Ascending aorta (tissue), 2 donors: ENCODE data around the gene PER1. TPM values are rescaled to one million over a fixed set of nuclear protein-coding genes. Genes with fewer than 3 reads are reported as not detected.
A peak's percentile ranks its signal among the peaks of the same experiment; 100 is the strongest.

Experiments
- DNase-seq, 2 donors: peaks; one replicate each; pipeline ENCODE4 v3.0.0-alpha.2; 2019; ENCODE audit warnings: low spot score in 2 of 2
- H3K27ac ChIP-seq, 2 donors: fragments of 200-600 bp; sonication (generic); one replicate each; pipeline ENCODE4 v1.5.1; 2016 to 2017; ENCODE audit warnings: mild to moderate bottlenecking in 1 of 2
- H3K27me3 ChIP-seq: fragments of 200-600 bp; sonication (generic); one replicate; pipeline ENCODE4 v1.5.1; 2017
- H3K36me3 ChIP-seq, 2 donors: fragments of 200-600 bp; sonication (generic); one replicate each; pipeline ENCODE4 v1.5.1; 2016
- H3K4me1 ChIP-seq, 2 donors: fragments of 200-600 bp; sonication (generic); one replicate each; pipeline ENCODE4 v1.5.1; 2016 to 2017; ENCODE audit warnings: mild to moderate bottlenecking in 1 of 2
- H3K4me3 ChIP-seq, 2 donors: fragments of 200-600 bp; sonication (generic); one replicate each; pipeline ENCODE4 v1.5.1; 2016 to 2017; ENCODE audit warnings: mild to moderate bottlenecking in 1 of 2
- H3K9me3 ChIP-seq, 2 donors: fragments of 200-600 bp; sonication (generic); one replicate each; pipeline ENCODE4 v1.5.1; 2016
- CTCF ChIP-seq, 3 experiments: fragments of 200-600 bp in 2 of 3; fragments of 450-650 bp in 1 of 3; sonication (generic) in 2 of 3; IDR thresholded peaks; one replicate each; pipeline ENCODE4 v1.5.1; 2016 to 2019; ENCODE audit warnings: antibody characterized with exemption in 3 of 3, mild to moderate bottlenecking in 1 of 3, moderate library complexity in 1 of 3
- intact Hi-C: fragments of 100-400 bp; cut with DNase I; formaldehyde crosslinking; loops from one replicate; pipeline ENCODE4 v1.15.1; 2023
- total RNA-seq: library from RNA; depleted of rRNA; stranded (reverse); fragments of >200 nt; gene quantifications from one replicate; pipeline ENCODE4 v1.1.0, GENCODE V29; 2016

PER1 gene
- total RNA-seq, 1 donor from 2014 or later = 178 TPM

GRCh38 chr17:8137645-8138373 lies 14.4 kb downstream of the PER1 start:
- peak overlapping the region in 1 of 2 donors; percentile 36 for H3K4me3 ChIP-seq
- H3K27ac ChIP-seq = peak overlapping the region; percentile 77
- no peak for DNase-seq
- TF ChIP-seq CTCF (IDR thresholded peaks at IDR 0.05) = no peak
- H3K4me1 ChIP-seq = peaks cover 4 to 16% of the 10 kb centered on the region in 2 donors
- H3K36me3 ChIP-seq = peaks cover 36 to 37% of the 10 kb centered on the region in 2 donors
- no peaks in the 10 kb centered on the region for H3K9me3 ChIP-seq
- no peaks in the 10 kb centered on the region for H3K27me3 ChIP-seq
- intact Hi-C loops = loop anchor here (1.0 to 5.0 kb wide), 4 partner anchors 14 to 111 kb away; partner anchors contain the start of genes CTC1, HES7 and PFAS

- intact Hi-C loops = no loop called here
These were observed 18.3 kb downstream of the PER1 start for GRCh38 chr17:8133941-8134340.

GRCh38 chr17:8133399-8133798 lies 18.8 kb downstream of the PER1 start:
- no peaks in the 10 kb centered on the region for H3K27me3 ChIP-seq
- no peaks in the 10 kb centered on the region for H3K9me3 ChIP-seq
- no peak for DNase-seq
- no peak overlapping the region for H3K27ac ChIP-seq
- peaks cover 0 to 6% of the 10 kb centered on the region in 2 donors for H3K4me1 ChIP-seq
- no peak for TF ChIP-seq CTCF (IDR thresholded peaks at IDR 0.05)
- no peak overlapping the region for H3K4me3 ChIP-seq
- intact Hi-C loops = no loop called here
- H3K36me3 ChIP-seq = no peaks in the 10 kb centered on the region

More at GRCh38 chr17:8133941-8134340, 18.3 kb downstream of the PER1 start:
- Histone ChIP-seq H3K4me1 (peaks cover 0 to 6% of the 10 kb centered on the region in 2 donors), H3K4me3 (no peak overlapping the region), H3K36me3 (no peaks in the 10 kb centered on the region), H3K27me3 (no peaks in the 10 kb centered on the region), H3K27ac (no peak overlapping the region), H3K9me3 (no peaks in the 10 kb centered on the region)
- TF ChIP-seq CTCF (IDR thresholded peaks at IDR 0.05) = no peak
- no peak for DNase-seq

- H3K36me3 ChIP-seq = no peaks in the 10 kb centered on the region
- intact Hi-C loops = no loop called here
- H3K4me1 ChIP-seq = no peaks in the 10 kb centered on the region
- no peak for TF ChIP-seq CTCF (IDR thresholded peaks at IDR 0.05)
- H3K27me3 ChIP-seq = no peaks in the 10 kb centered on the region
- H3K27ac ChIP-seq = no peak overlapping the region
- no peaks in the 10 kb centered on the region for H3K9me3 ChIP-seq
- H3K4me3 ChIP-seq = no peak overlapping the region
- DNase-seq = no peak
These were observed 20.3 kb downstream of the PER1 start for GRCh38 chr17:8131844-8132441.

GRCh38 chr17:8128125-8128784 lies 23.9 kb downstream of the PER1 start:
- Histone ChIP-seq H3K9me3 (no peaks in the 10 kb centered on the region), H3K4me1 (peaks cover 14 to 24% of the 10 kb centered on the region in 2 donors), H3K27me3 (no peaks in the 10 kb centered on the region), H3K36me3 (no peaks in the 10 kb centered on the region), H3K27ac (no peak overlapping the region), H3K4me3 (no peak overlapping the region)
- intact Hi-C loops = no loop called here
- no peak for TF ChIP-seq CTCF (IDR thresholded peaks at IDR 0.05)
- DNase-seq = no peak
